ENCODE results near the gene HSPA5.
"Not testable (repeated sequence)": the region's sequence is repeated elsewhere in the genome, so short reads cannot be mapped to it uniquely, and the experiment has no call there.

HSPA5 gene

DNA sequence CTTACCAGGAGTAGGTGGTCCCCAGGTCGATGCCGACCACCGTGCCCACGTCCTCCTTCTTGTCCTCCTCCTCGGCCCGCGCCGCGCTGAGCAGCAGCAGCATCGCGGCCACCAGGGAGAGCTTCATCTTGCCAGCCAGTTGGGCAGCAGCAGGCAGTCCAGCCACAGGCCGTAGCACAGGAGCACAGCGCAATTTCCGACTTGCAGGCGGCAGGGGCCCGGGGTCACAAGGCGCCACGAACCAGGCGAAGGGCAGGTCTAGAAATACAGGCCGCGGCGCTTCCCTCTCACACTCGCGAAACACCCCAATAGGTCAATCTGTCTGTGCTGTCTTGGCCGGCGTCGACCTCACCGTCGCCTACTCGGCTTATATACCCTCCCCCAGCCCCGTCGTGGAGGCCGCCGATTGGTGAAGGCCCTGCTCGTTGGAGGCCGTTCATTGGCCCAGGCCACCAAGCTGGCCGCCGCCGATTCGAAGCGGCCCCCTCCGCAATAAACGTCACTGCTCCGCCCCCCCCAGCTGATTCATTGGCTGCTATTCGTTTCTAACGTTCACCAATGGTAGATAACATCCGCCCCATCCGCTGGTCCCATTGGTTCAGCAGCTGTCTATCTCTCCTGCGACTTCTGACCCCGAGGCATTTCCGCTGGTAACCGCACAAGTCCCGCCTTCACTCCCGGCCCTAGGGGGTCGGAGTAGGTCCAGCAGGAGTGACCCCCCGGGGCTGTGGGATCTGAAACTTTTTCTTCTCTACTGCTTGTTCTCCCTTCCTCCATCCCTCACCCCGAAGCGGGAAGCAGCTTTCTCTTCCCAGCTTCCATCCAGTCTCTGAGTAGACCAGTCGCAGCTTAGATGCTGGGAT is at the start of gene HSPA5:
TSS of gene HSPA5 (minus strand) at position 344 of the 863 bp plus-strand sequence. CDS start at position 127, 217 bp downstream.
- Histone ChIP-seq H3K27ac (ENCODE audit: low read depth in 2 of 2, low read length in 2 of 2) (peak within 1 kb of the TSS; percentile 94 to 96), H3K4me3 (ENCODE audit: low read length in 2 of 2) (peak within 1 kb of the TSS; percentile 94 to 98), H3K9ac (ENCODE audit: low read depth in 1 of 2, low read length in 2 of 2) (peak within 1 kb of the TSS; percentile 96 to 99), H3K9me3 (ENCODE audit: control insufficient read depth in 2 of 2, low read length in 2 of 2) (no peaks in the 10 kb centered on the region), H3K4me1 (ENCODE audit: control insufficient read depth in 2 of 2, insufficient read depth in 2 of 2, low read length in 2 of 2) (peaks cover 21 to 27% of the 10 kb centered on the region in 2 donors), H3K36me3 (ENCODE audit: control insufficient read depth in 2 of 2, insufficient read depth in 2 of 2, low read length in 2 of 2) (peaks cover 26 to 32% of the 10 kb centered on the region in 2 donors), H3K27me3 (ENCODE audit: control insufficient read depth in 2 of 2, insufficient read depth in 2 of 2, low read length in 2 of 2) (no peaks in the 10 kb centered on the region)

DNA sequence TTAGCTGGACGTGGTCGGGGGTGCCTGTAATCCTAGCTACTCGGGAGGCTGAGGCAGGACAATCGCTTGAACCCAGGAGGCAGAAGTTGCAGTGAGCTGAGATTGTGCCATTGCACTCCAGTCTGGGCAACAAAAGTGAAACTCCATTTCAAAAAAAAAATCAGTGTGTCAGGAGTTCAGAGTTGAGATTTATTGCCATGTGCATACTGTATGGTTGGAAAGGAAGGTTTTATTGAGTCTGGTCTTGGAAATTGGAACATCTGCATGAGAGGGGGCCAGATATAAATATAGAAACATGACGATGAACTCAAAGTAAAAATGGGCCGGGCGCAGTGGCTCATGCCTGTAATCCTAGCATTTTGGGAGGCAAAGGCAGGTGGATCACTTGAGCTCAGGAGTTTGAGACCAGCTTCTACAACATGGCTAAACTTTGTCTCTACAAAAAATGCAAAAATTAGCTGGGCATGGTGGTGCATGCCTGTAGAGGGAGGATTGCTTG is 45.8 kb upstream of the HSPA5 start:
- not testable (repeated sequence) for H3K4me3 ChIP-seq (ENCODE audit: low read length in 2 of 2); H3K4me1 ChIP-seq (ENCODE audit: control insufficient read depth in 2 of 2, insufficient read depth in 2 of 2, low read length in 2 of 2); H3K27ac ChIP-seq (ENCODE audit: low read depth in 2 of 2, low read length in 2 of 2); H3K9ac ChIP-seq (ENCODE audit: low read depth in 1 of 2, low read length in 2 of 2); H3K36me3 ChIP-seq (ENCODE audit: control insufficient read depth in 2 of 2, insufficient read depth in 2 of 2, low read length in 2 of 2); H3K27me3 ChIP-seq (ENCODE audit: control insufficient read depth in 2 of 2, insufficient read depth in 2 of 2, low read length in 2 of 2); H3K9me3 ChIP-seq (ENCODE audit: control insufficient read depth in 2 of 2, low read length in 2 of 2)

GRCh38 chr9:125284855-125285254 is 43.7 kb upstream of the HSPA5 start:
- Histone ChIP-seq H3K27me3 (ENCODE audit: control insufficient read depth in 2 of 2, insufficient read depth in 2 of 2, low read length in 2 of 2) (no peaks in the 10 kb centered on the region), H3K4me1 (ENCODE audit: control insufficient read depth in 2 of 2, insufficient read depth in 2 of 2, low read length in 2 of 2) (no peaks in the 10 kb centered on the region), H3K4me3 (ENCODE audit: low read length in 2 of 2) (no peak overlapping the region), H3K9ac (ENCODE audit: low read depth in 1 of 2, low read length in 2 of 2) (no peak overlapping the region), H3K36me3 (ENCODE audit: control insufficient read depth in 2 of 2, insufficient read depth in 2 of 2, low read length in 2 of 2) (no peaks in the 10 kb centered on the region), H3K9me3 (ENCODE audit: control insufficient read depth in 2 of 2, low read length in 2 of 2) (no peaks in the 10 kb centered on the region), H3K27ac (ENCODE audit: low read depth in 2 of 2, low read length in 2 of 2) (no peak overlapping the region)

DNA sequence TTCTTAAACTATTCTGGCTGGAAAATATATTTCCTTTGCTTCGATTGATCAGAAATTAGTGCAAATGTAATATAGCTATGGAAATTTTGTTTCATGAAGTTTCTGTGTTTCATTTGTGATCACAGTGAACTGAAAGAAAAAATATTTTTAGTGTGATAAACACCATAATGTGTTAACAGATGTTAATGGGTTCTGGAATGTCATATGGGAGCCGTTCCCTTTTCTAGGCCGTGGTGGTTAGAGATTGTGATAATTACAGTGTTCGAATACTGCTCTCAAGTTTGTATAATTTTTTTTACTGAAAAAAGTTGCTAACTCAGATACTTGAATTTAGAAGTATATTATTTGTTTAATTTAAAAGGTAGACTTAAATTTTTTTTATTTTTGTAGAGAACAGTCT is 39.8 kb upstream of the HSPA5 start:
- no peak overlapping the region for H3K4me3 ChIP-seq (ENCODE audit: low read length in 2 of 2)
- H3K27me3 ChIP-seq (ENCODE audit: control insufficient read depth in 2 of 2, insufficient read depth in 2 of 2, low read length in 2 of 2) = no peaks in the 10 kb centered on the region
- no peaks in the 10 kb centered on the region for H3K36me3 ChIP-seq (ENCODE audit: control insufficient read depth in 2 of 2, insufficient read depth in 2 of 2, low read length in 2 of 2)
- H3K9me3 ChIP-seq (ENCODE audit: control insufficient read depth in 2 of 2, low read length in 2 of 2) = no peaks in the 10 kb centered on the region
- no peak overlapping the region for H3K9ac ChIP-seq (ENCODE audit: low read depth in 1 of 2, low read length in 2 of 2)
- no peak overlapping the region for H3K27ac ChIP-seq (ENCODE audit: low read depth in 2 of 2, low read length in 2 of 2)
- no peaks in the 10 kb centered on the region for H3K4me1 ChIP-seq (ENCODE audit: control insufficient read depth in 2 of 2, insufficient read depth in 2 of 2, low read length in 2 of 2)

DNA sequence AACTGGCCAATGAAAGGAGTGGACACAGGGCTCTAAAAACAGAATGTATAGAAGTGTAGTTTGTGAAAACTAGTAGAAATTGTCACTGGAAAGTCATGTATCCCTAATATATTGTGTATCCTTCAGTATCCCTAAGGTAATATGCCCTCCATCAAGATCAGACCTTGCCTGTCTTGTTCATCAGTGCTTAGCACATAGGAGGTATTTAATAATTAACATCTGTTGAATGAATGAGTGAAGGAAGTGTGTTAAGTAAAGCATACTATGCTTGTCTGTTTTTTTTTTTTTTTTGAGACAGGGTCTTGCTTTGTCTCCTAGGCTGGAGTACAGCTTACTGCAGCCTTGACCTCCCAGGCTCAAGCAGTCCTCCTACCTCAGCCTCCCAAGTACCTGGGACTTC is 36.3 kb upstream of the HSPA5 start:
- Histone ChIP-seq H3K36me3 (ENCODE audit: control insufficient read depth in 2 of 2, insufficient read depth in 2 of 2, low read length in 2 of 2) (peaks cover 0 to 1% of the 10 kb centered on the region in 2 donors), H3K4me1 (ENCODE audit: control insufficient read depth in 2 of 2, insufficient read depth in 2 of 2, low read length in 2 of 2) (peaks cover 2 to 10% of the 10 kb centered on the region in 2 donors), H3K9ac (ENCODE audit: low read depth in 1 of 2, low read length in 2 of 2) (no peak overlapping the region), H3K9me3 (ENCODE audit: control insufficient read depth in 2 of 2, low read length in 2 of 2) (no peaks in the 10 kb centered on the region), H3K27me3 (ENCODE audit: control insufficient read depth in 2 of 2, insufficient read depth in 2 of 2, low read length in 2 of 2) (no peaks in the 10 kb centered on the region), H3K4me3 (ENCODE audit: low read length in 2 of 2) (no peak overlapping the region), H3K27ac (ENCODE audit: low read depth in 2 of 2, low read length in 2 of 2) (no peak overlapping the region)

- H3K9me3 ChIP-seq (ENCODE audit: control insufficient read depth in 2 of 2, low read length in 2 of 2) = no peaks in the 10 kb centered on the region
- H3K4me1 ChIP-seq (ENCODE audit: control insufficient read depth in 2 of 2, insufficient read depth in 2 of 2, low read length in 2 of 2) = peaks cover 2 to 12% of the 10 kb centered on the region in 2 donors
- no peak overlapping the region for H3K27ac ChIP-seq (ENCODE audit: low read depth in 2 of 2, low read length in 2 of 2)
- H3K36me3 ChIP-seq (ENCODE audit: control insufficient read depth in 2 of 2, insufficient read depth in 2 of 2, low read length in 2 of 2) = peaks cover 0 to 1% of the 10 kb centered on the region in 2 donors
- H3K4me3 ChIP-seq (ENCODE audit: low read length in 2 of 2) = no peak overlapping the region
- no peak overlapping the region for H3K9ac ChIP-seq (ENCODE audit: low read depth in 1 of 2, low read length in 2 of 2)
- H3K27me3 ChIP-seq (ENCODE audit: control insufficient read depth in 2 of 2, insufficient read depth in 2 of 2, low read length in 2 of 2) = no peaks in the 10 kb centered on the region
Observed at GRCh38 chr9:125276771-125277170, 35.6 kb upstream of the HSPA5 start.

- H3K36me3 ChIP-seq (ENCODE audit: control insufficient read depth in 2 of 2, insufficient read depth in 2 of 2, low read length in 2 of 2) = peaks cover 0 to 1% of the 10 kb centered on the region in 2 donors
- H3K27ac ChIP-seq (ENCODE audit: low read depth in 2 of 2, low read length in 2 of 2) = no peak overlapping the region
Observed at GRCh38 chr9:125272697-125273096, 31.6 kb upstream of the HSPA5 start.

GRCh38 chr9:125271081-125271480 is 29.9 kb upstream of the HSPA5 start:
- Histone ChIP-seq H3K36me3 (ENCODE audit: control insufficient read depth in 2 of 2, insufficient read depth in 2 of 2, low read length in 2 of 2) (peaks cover 0 to 1% of the 10 kb centered on the region in 2 donors), H3K27me3 (ENCODE audit: control insufficient read depth in 2 of 2, insufficient read depth in 2 of 2, low read length in 2 of 2) (no peaks in the 10 kb centered on the region), H3K9me3 (ENCODE audit: control insufficient read depth in 2 of 2, low read length in 2 of 2) (no peaks in the 10 kb centered on the region), H3K4me1 (ENCODE audit: control insufficient read depth in 2 of 2, insufficient read depth in 2 of 2, low read length in 2 of 2) (peaks cover 2 to 12% of the 10 kb centered on the region in 2 donors), H3K27ac (ENCODE audit: low read depth in 2 of 2, low read length in 2 of 2) (no peak overlapping the region), H3K9ac (ENCODE audit: low read depth in 1 of 2, low read length in 2 of 2) (no peak overlapping the region), H3K4me3 (ENCODE audit: low read length in 2 of 2) (no peak overlapping the region)

More at GRCh38 chr9:125272697-125273096, 31.6 kb upstream of the HSPA5 start:
- Histone ChIP-seq H3K27me3 (ENCODE audit: control insufficient read depth in 2 of 2, insufficient read depth in 2 of 2, low read length in 2 of 2) (no peaks in the 10 kb centered on the region), H3K9ac (ENCODE audit: low read depth in 1 of 2, low read length in 2 of 2) (no peak overlapping the region), H3K4me1 (ENCODE audit: control insufficient read depth in 2 of 2, insufficient read depth in 2 of 2, low read length in 2 of 2) (peaks cover 2 to 12% of the 10 kb centered on the region in 2 donors), H3K4me3 (ENCODE audit: low read length in 2 of 2) (no peak overlapping the region), H3K9me3 (ENCODE audit: control insufficient read depth in 2 of 2, low read length in 2 of 2) (no peaks in the 10 kb centered on the region)

DNA sequence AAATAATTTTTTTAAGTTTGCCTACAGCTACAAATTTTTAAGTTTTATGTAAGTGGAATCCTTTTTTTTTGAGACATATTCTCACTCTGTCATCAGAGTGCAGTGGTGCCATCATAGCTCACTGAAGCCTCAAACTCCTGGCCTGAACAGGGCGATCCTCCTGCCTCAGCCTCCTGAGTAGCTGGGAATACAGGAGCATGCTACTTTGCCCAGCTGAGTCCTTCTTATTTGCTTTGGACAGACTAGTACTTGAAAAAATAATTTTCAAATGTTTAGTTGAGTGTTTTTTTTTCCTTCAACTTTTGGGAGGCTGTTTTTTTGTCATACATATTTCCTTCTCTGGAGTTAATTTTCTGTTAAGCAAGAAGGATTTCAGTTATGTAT is 27.9 kb upstream of the HSPA5 start:
- Histone ChIP-seq H3K4me3 (ENCODE audit: low read length in 2 of 2) (no peak overlapping the region), H3K36me3 (ENCODE audit: control insufficient read depth in 2 of 2, insufficient read depth in 2 of 2, low read length in 2 of 2) (no peaks in the 10 kb centered on the region), H3K9me3 (ENCODE audit: control insufficient read depth in 2 of 2, low read length in 2 of 2) (no peaks in the 10 kb centered on the region), H3K4me1 (ENCODE audit: control insufficient read depth in 2 of 2, insufficient read depth in 2 of 2, low read length in 2 of 2) (peaks cover 2 to 12% of the 10 kb centered on the region in 2 donors), H3K9ac (ENCODE audit: low read depth in 1 of 2, low read length in 2 of 2) (no peak overlapping the region), H3K27me3 (ENCODE audit: control insufficient read depth in 2 of 2, insufficient read depth in 2 of 2, low read length in 2 of 2) (no peaks in the 10 kb centered on the region), H3K27ac (ENCODE audit: low read depth in 2 of 2, low read length in 2 of 2) (no peak overlapping the region)

GRCh38 chr9:125268394-125269013 is 27.4 kb upstream of the HSPA5 start:
- Histone ChIP-seq H3K36me3 (ENCODE audit: control insufficient read depth in 2 of 2, insufficient read depth in 2 of 2, low read length in 2 of 2) (no peaks in the 10 kb centered on the region), H3K9ac (ENCODE audit: low read depth in 1 of 2, low read length in 2 of 2) (no peak overlapping the region), H3K27me3 (ENCODE audit: control insufficient read depth in 2 of 2, insufficient read depth in 2 of 2, low read length in 2 of 2) (no peaks in the 10 kb centered on the region), H3K4me3 (ENCODE audit: low read length in 2 of 2) (no peak overlapping the region), H3K4me1 (ENCODE audit: control insufficient read depth in 2 of 2, insufficient read depth in 2 of 2, low read length in 2 of 2) (peaks cover 2 to 10% of the 10 kb centered on the region in 2 donors), H3K27ac (ENCODE audit: low read depth in 2 of 2, low read length in 2 of 2) (no peak overlapping the region), H3K9me3 (ENCODE audit: control insufficient read depth in 2 of 2, low read length in 2 of 2) (no peaks in the 10 kb centered on the region)

All from mucosa of rectum (tissue), 2 donors.